ENCODE measurements around the gene EXOC6.
"Not testable (repeated sequence)": the region's sequence is repeated elsewhere in the genome, so short reads cannot be mapped to it uniquely, and the experiment has no call there.

EXOC6 gene

DNA sequence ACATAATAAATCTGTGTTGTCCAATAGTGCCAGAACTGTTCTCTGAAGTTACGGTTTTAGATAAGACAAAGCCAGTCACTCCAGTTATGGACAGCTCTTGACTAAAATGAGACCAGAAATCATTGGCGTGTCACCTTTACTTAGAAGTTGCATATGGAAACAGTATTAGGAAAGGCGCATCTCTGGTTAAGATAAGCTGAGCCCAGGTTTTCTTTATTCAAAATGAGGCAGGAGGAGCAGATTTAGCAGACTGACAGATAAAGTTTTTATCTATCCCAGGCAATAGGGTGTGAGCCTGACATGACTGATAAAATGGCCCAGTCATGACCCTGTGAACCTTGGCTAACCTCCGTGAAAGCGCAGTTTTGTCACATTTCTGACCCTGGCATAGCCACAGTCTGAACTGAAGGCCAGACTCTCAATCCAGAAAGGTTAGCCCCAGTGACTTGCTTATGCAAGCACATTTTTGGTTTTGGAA is 229.6 kb downstream of the EXOC6 start:
- DNase-seq (ENCODE audit: low read depth, low spot score): no peak

DNA sequence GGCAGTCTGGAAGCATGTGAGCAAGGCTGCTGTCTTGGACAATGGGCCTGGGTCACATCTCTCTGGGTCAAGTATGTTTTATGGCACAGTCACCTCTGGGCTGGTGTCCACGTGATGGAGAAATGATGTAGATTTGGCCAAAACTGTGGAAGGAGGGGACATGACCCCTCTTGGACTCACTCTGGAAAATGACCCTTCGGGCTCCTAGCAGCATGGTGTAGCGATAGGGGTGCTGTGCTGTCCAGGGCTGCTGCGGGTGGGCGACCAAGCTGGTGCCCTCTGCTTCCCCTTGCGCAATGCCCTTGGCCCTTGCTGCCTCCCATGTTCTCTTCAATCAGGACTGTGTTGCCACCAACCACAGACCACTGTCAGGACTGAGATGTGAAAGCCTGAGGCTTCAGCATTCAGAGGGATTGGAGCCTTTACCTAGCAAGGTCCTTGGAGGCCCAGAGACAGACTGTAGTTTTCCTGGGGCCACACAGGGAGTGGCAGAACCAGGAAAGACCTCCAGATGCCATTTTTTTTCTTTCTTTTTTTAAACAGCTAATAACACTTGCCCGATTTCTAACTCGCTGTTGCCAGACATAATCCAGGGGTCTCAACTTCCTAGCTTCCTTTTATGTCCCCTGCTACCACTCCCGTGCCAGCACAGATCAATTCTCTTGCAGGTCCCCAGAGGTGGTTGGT is 231.5 kb downstream of the EXOC6 start:
- DNase-seq (ENCODE audit: low read depth, low spot score): no peak

GRCh38 chr10:93080350-93081046 is 232.2 kb downstream of the EXOC6 start:
- DNase-seq (ENCODE audit: low read depth, low spot score): peak; percentile 83

GRCh38 chr10:93081318-93081717 is 233.0 kb downstream of the EXOC6 start:
- DNase-seq (ENCODE audit: low read depth, low spot score): no peak

DNA sequence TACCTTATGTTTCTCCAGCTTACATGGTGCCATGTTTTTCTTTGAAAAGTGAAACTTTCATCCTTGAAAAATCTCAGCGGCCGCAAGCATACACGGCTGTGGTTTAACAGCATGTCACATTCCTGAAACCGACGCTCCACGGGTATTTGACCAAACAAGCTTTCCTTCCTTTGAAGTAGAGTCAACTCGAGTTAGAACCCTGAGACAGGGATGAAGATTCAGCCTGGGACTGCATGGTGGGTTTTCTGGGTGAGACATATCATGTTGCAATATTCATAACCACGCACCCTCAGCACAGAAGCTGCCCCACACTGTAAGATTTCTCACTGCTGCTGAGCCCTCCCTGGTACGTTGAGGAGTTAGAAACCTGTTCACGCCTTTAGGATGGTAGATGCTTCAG is 233.5 kb downstream of the EXOC6 start:
- DNase-seq (ENCODE audit: low read depth, low spot score): peak; percentile 73

DNA sequence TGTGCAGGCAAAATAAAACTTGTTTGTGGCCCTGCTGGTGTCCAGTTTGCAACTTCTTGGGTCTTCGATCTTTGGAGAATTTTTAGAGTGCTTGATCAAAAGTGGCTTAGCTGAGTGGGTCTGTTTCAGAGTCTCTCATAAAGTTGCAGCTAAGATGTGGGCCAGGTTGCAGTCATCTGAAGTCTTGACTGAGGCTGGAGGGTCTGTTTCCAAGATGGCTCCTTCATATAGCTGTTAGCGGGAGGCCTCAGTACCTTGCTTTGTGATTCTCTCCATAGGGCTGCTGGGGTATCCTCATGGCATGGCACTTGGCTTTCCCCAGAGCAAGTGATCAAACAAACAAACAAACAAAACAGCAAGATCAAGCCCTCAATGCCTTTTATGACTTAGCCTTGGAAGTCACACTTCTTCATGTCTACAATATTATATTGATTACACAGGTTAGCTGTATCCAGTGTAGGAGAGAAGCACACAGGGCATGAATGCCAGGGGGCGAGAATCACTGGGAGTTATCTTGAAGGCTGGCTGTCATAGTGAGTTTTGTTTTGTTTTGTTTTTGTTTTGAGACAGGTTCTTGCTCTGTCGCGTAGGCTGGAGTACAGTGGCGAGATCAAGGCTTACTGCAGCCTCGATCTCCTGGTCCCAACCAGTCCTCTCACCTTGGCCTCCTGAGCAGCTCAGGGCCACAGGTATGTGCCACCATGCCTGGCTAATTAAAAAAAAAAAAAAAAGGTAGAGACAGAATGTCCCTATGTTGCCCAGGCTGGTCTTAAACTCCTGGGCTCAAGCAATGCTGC is 235.6 kb downstream of the EXOC6 start:
- DNase-seq (ENCODE audit: low read depth, low spot score): no peak

GRCh38 chr10:93085272-93085859 is 237.0 kb downstream of the EXOC6 start:
- DNase-seq (ENCODE audit: low read depth, low spot score): no peak

- no peak for DNase-seq (ENCODE audit: low read depth, low spot score)
These were observed 238.0 kb downstream of the EXOC6 start for GRCh38 chr10:93086289-93086688.

GRCh38 chr10:93087846-93088245 is 239.5 kb downstream of the EXOC6 start:
- DNase-seq (ENCODE audit: low read depth, low spot score): no peak

DNA sequence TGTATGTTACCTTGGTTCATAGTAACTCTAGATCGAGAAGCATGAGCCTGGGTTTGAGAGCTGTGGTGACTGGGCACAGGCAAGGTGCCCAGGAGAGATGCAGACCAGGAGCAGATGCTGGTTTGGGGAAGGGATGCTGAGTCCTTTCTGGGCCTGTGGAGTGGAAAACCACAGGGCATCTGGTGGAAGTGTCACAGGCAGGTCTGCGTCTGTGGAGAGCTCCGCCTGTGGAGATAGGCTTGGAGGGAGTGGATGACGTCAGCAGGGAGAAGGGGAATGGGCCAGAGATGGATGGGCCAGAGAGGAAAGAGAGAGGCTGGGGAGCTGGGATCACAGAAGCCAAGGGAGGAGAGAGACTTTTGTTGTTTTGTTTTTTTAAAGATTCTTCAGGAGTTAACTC is 240.1 kb downstream of the EXOC6 start:
- DNase-seq (ENCODE audit: low read depth, low spot score): no peak

GRCh38 chr10:93090619-93091018 is 242.3 kb downstream of the EXOC6 start:
- no peak for DNase-seq (ENCODE audit: low read depth, low spot score)

GRCh38 chr10:93091960-93092359 is 243.6 kb downstream of the EXOC6 start:
- DNase-seq (ENCODE audit: low read depth, low spot score): no peak

DNA sequence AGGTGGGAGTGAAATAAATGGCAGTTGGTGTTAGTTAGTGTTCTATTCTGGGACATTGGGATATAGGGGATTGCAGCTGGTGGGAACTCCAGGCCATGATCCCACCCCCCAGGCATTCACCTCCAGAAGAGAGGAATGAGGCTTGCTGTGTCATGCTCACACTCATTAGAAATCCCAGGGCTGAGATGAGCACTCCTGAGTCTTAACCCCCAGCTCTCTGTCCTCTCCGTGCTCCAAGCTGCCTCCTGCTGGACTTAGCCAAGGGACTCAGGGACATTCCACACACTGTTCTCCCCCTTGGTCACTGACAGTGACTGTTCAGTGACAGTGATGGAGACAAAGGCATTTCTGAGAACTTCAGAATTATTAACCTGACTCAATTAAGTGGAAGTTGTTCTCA is 246.9 kb downstream of the EXOC6 start:
- DNase-seq (ENCODE audit: low read depth, low spot score): no peak

DNA sequence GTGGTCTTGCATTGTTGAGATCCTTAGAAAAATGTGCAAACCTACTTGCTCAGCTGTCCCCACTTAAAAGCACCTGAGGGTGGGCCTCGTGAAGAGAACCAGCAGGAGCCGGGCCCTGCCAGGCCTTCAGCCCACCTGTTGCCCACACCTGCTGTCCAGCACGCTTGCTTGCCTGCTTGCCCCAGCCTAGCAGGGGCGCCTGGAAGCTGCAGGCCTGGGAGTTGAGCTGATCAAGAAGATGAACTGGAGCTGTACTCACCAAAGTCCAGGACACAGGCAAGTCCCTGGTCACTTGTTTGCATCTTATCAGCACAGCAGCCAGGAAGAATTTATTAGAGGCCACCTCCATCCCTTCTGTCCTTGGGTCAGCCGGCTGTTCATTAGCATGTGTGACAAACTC is 248.6 kb downstream of the EXOC6 start:
- no peak for DNase-seq (ENCODE audit: low read depth, low spot score)

- no peak for DNase-seq (ENCODE audit: low read depth, low spot score)
These were observed 249.1 kb downstream of the EXOC6 start for GRCh38 chr10:93097386-93097785.

- no peak for DNase-seq (ENCODE audit: low read depth, low spot score)
These were observed 250.5 kb downstream of the EXOC6 start for GRCh38 chr10:93098816-93099215.

GRCh38 chr10:93099670-93100069 is 251.3 kb downstream of the EXOC6 start:
- DNase-seq (ENCODE audit: low read depth, low spot score): no peak

- not testable (repeated sequence) for DNase-seq (ENCODE audit: low read depth, low spot score)
These were observed 252.8 kb downstream of the EXOC6 start for GRCh38 chr10:93101148-93101547.

- no peak for DNase-seq (ENCODE audit: low read depth, low spot score)
These were observed 255.6 kb downstream of the EXOC6 start for GRCh38 chr10:93103953-93104352.

DNA sequence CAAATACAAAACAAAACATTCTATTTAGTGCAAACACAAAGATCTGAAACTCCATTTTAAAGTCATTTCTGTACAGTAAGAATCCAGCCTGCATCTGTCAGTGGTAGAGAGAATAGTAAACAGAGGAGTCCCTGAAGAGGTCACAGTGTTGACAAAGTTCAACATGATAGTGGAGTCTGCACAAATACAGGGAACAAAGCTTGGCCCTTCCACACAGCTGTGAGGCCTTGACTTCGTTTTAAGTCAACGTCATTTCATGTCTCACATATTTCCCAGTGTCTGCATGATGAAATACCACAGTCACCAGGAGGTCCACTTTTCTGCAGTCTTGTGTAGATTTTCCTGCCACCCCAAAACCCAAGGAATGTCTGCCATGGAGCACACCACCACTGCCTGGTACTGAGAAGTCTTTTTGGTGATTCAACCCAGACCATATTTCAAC is 258.3 kb downstream of the EXOC6 start:
- peak; percentile 47 for DNase-seq (ENCODE audit: low read depth, low spot score)
